ENCODE results near the gene ATG5.

- TF ChIP-seq CTCF (IDR thresholded peaks at IDR 0.05): no peak
- TF ChIP-seq POLR2A (IDR thresholded peaks at IDR 0.05): no peak
Measured at GRCh38 chr6:106152952-106153351, 172.6 kb downstream of the ATG5 start.

All from heart left ventricle (tissue), 13 donors.